Panc1 (cell line): ENCODE data around the gene LITAF.

Experiments
- POLR2AphosphoS5 ChIP-seq: IDR thresholded peaks from 2 replicates; pipeline ENCODE4 v1.6.1; 2012; ENCODE audit warnings: mild to moderate bottlenecking, low read depth, low read length, moderate library complexity
- TCF7L2 ChIP-seq: IDR thresholded peaks from 2 replicates; pipeline ENCODE4 v1.6.1; 2011; ENCODE audit warnings: mild to moderate bottlenecking, low read depth, low read length, inconsistent platforms
- TF ChIP-seq, protein P1 (sequence below): fragments of 450-650 bp; IDR thresholded peaks from 2 replicates; pipeline ENCODE4 v1.5.1; 2017; ENCODE audit warnings: mild to moderate bottlenecking
- TF ChIP-seq, protein P2 (sequence below), 2 experiments: IDR thresholded peaks; 2 replicates each; pipeline ENCODE4 v1.6.1; 2011 to 2012; ENCODE audit warnings: low read depth in 2 of 2, control low read depth in 1 of 2, low read length in 1 of 2, mild to moderate bottlenecking in 1 of 2, moderate library complexity in 1 of 2; ENCODE audit not compliant: insufficient read depth in 1 of 2

- TF ChIP-seq, protein P1, sequence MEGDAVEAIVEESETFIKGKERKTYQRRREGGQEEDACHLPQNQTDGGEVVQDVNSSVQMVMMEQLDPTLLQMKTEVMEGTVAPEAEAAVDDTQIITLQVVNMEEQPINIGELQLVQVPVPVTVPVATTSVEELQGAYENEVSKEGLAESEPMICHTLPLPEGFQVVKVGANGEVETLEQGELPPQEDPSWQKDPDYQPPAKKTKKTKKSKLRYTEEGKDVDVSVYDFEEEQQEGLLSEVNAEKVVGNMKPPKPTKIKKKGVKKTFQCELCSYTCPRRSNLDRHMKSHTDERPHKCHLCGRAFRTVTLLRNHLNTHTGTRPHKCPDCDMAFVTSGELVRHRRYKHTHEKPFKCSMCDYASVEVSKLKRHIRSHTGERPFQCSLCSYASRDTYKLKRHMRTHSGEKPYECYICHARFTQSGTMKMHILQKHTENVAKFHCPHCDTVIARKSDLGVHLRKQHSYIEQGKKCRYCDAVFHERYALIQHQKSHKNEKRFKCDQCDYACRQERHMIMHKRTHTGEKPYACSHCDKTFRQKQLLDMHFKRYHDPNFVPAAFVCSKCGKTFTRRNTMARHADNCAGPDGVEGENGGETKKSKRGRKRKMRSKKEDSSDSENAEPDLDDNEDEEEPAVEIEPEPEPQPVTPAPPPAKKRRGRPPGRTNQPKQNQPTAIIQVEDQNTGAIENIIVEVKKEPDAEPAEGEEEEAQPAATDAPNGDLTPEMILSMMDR, result no peak
- TF ChIP-seq, protein P2, sequence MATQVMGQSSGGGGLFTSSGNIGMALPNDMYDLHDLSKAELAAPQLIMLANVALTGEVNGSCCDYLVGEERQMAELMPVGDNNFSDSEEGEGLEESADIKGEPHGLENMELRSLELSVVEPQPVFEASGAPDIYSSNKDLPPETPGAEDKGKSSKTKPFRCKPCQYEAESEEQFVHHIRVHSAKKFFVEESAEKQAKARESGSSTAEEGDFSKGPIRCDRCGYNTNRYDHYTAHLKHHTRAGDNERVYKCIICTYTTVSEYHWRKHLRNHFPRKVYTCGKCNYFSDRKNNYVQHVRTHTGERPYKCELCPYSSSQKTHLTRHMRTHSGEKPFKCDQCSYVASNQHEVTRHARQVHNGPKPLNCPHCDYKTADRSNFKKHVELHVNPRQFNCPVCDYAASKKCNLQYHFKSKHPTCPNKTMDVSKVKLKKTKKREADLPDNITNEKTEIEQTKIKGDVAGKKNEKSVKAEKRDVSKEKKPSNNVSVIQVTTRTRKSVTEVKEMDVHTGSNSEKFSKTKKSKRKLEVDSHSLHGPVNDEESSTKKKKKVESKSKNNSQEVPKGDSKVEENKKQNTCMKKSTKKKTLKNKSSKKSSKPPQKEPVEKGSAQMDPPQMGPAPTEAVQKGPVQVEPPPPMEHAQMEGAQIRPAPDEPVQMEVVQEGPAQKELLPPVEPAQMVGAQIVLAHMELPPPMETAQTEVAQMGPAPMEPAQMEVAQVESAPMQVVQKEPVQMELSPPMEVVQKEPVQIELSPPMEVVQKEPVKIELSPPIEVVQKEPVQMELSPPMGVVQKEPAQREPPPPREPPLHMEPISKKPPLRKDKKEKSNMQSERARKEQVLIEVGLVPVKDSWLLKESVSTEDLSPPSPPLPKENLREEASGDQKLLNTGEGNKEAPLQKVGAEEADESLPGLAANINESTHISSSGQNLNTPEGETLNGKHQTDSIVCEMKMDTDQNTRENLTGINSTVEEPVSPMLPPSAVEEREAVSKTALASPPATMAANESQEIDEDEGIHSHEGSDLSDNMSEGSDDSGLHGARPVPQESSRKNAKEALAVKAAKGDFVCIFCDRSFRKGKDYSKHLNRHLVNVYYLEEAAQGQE (IDR thresholded peaks at IDR 0.05; ENCODE audit: insufficient read depth in 1 of 2, low read depth in 2 of 2, low read length in 1 of 2), result no peak
- no peak for TF ChIP-seq POLR2AphosphoS5
- no peak for TF ChIP-seq TCF7L2
These were observed 28.0 kb upstream of the LITAF start for GRCh38 chr16:11614587-11615175.
